ENCODE results near the gene PHTF1.
A peak's percentile ranks its signal among the peaks of the same experiment; 100 is the strongest.

The PHTF1 gene

GRCh38 chr1:113759333-113760101, at the start of gene PHTF1:
PHTF1 (minus strand) TSS chr1:113759486; CDS start chr1:113758703, 783 bp downstream.
- peak; percentile 83 for DNase-seq

GRCh38 chr1:113808450-113809195, 49.3 kb upstream of the PHTF1 start:
- no peak for DNase-seq

- DNase-seq = no peak
Observed at GRCh38 chr1:113805639-113806038, 46.4 kb upstream of the PHTF1 start.

- DNase-seq = no peak
Observed at GRCh38 chr1:113805256-113805531, 45.9 kb upstream of the PHTF1 start.

GRCh38 chr1:113804421-113805255, 45.4 kb upstream of the PHTF1 start:
- no peak for DNase-seq

- DNase-seq = no peak
Observed at GRCh38 chr1:113802367-113803007, 43.2 kb upstream of the PHTF1 start.

GRCh38 chr1:113800487-113800886, 41.2 kb upstream of the PHTF1 start:
- no peak for DNase-seq

GRCh38 chr1:113797472-113797871, 38.2 kb upstream of the PHTF1 start:
- no peak for DNase-seq

GRCh38 chr1:113793878-113794834, 34.9 kb upstream of the PHTF1 start:
- DNase-seq = no peak

- no peak for DNase-seq
Observed at GRCh38 chr1:113792986-113793385, 33.7 kb upstream of the PHTF1 start.

- DNase-seq = no peak
Observed at GRCh38 chr1:113792471-113792870, 33.2 kb upstream of the PHTF1 start.

- no peak for DNase-seq
Observed at GRCh38 chr1:113788802-113789201, 29.5 kb upstream of the PHTF1 start.

GRCh38 chr1:113787663-113788062, 28.4 kb upstream of the PHTF1 start:
- DNase-seq = no peak

- DNase-seq = no peak
Observed at GRCh38 chr1:113786069-113786468, 26.8 kb upstream of the PHTF1 start.

- no peak for DNase-seq
Observed at GRCh38 chr1:113784104-113784779, 25.0 kb upstream of the PHTF1 start.

- no peak for DNase-seq
Observed at GRCh38 chr1:113783254-113784103, 24.2 kb upstream of the PHTF1 start.

GRCh38 chr1:113782406-113782805, 23.1 kb upstream of the PHTF1 start:
- DNase-seq = no peak

- no peak for DNase-seq
Observed at GRCh38 chr1:113780374-113781146, 21.3 kb upstream of the PHTF1 start.

GRCh38 chr1:113779542-113779941, 20.3 kb upstream of the PHTF1 start:
- no peak for DNase-seq

- DNase-seq = no peak
Observed at GRCh38 chr1:113777561-113777960, 18.3 kb upstream of the PHTF1 start.

Measured in NCI-H82 (cell line).